Kidney (tissue), 14 donors: ENCODE results near the gene RALY. TPM values are rescaled to one million over a fixed set of nuclear protein-coding genes. Genes with fewer than 3 reads are reported as not detected.

ENCODE experiments used
- DNase-seq, 5 donors: peaks; one replicate each; pipeline ENCODE4 v3.0.0-alpha.2; 2013 to 2020
- FAIRE-seq: peaks from 2 replicates; lab custom pipeline; 2012; peaks lifted over from hg19 to GRCh38; lab: Jason Lieb, UNC
- H3K27ac ChIP-seq, 2 donors: one replicate each; pipeline ENCODE4 v1.7.0; 2013; ENCODE audit warnings: low read depth in 2 of 2, low read length in 2 of 2, inconsistent platforms in 1 of 2
- H3K27me3 ChIP-seq: one replicate; pipeline ENCODE4 v1.7.1; 2013; ENCODE audit warnings: low read length, inconsistent platforms; ENCODE audit not compliant: control insufficient read depth, insufficient read depth
- H3K36me3 ChIP-seq, 3 donors: one replicate each; pipeline versions ENCODE4 v1.7.0 to v1.7.1; 2013; ENCODE audit warnings: low read length in 3 of 3, control low read depth in 1 of 3, inconsistent platforms in 1 of 3; ENCODE audit not compliant: insufficient read depth in 3 of 3, control insufficient read depth in 2 of 3
- H3K4me1 ChIP-seq, 3 donors: one replicate each; pipeline versions ENCODE4 v1.7.0 to v1.7.1; 2013; ENCODE audit warnings: low read length in 3 of 3, inconsistent platforms in 1 of 3, low read depth in 1 of 3; ENCODE audit not compliant: control insufficient read depth in 2 of 3, insufficient read depth in 2 of 3
- H3K4me3 ChIP-seq, 3 donors: one replicate each; pipeline versions ENCODE4 v1.7.0 to v1.8.1; 2013; ENCODE audit warnings: low read length in 3 of 3, control low read depth in 1 of 3, inconsistent platforms in 1 of 3
- H3K9ac ChIP-seq, 3 donors: one replicate each; pipeline versions ENCODE4 v1.7.0 to v1.7.1; 2013; ENCODE audit warnings: low read length in 3 of 3, control low read depth in 1 of 3, inconsistent platforms in 1 of 3
- H3K9me3 ChIP-seq, 3 donors: one replicate each; pipeline versions ENCODE4 v1.7.0 to v1.7.1; 2013; ENCODE audit warnings: low read length in 3 of 3, control low read depth in 1 of 3, inconsistent platforms in 1 of 3; ENCODE audit not compliant: control insufficient read depth in 2 of 3, insufficient read depth in 1 of 3
- CTCF ChIP-seq: IDR thresholded peaks from 3 replicates; pipeline ENCODE4 v1.5.1; 2012; ENCODE audit warnings: mild to moderate bottlenecking, moderate library complexity, borderline replicate concordance; ENCODE audit not compliant: insufficient read depth; ENCODE audit errors: extremely low read depth
- intact Hi-C: fragments of 100-400 bp; cut with DNase I; formaldehyde crosslinking; loops from one replicate; pipeline ENCODE4 v1.11.1; 2022
- polyA plus RNA-seq: library from polyadenylated mRNA; stranded (reverse); fragments of 350-450 nt; fragmentation: Illumina TruSeq; extraction: RNeasy Lipid Tissue Mini Kit (QIAGEN cat#74804); gene quantifications from one replicate; pipeline ENCODE4 v1.2.3, GENCODE V29; 2014; ENCODE audit warnings: low read depth, low replicate concordance; ENCODE audit not compliant: insufficient read depth
- total RNA-seq: library from RNA; stranded (reverse); fragmentation: NEBNext Ultra II Directional; extraction: Animal tissue kit (Norgen Biotek cat#: 25700); gene quantifications from one replicate; pipeline ENCODE4 v1.2.1, GENCODE V29; 2021
- donor health status: control.
- donor health status: control.
- donor health status: control.
- donor health status: control.
- donor health status: control.
- donor health status: DM: yes; HTN: yes; CAD: no.
- donor health status: Normal renal cell carcinoma (clear cell type).

Gene RALY
- total and polyA plus RNA-seq, 2 donors from 2014 or later = 119 to 138 TPM

GRCh38 chr20:34084227-34084923 lies 90.7 kb downstream of the RALY start:
- Histone ChIP-seq H3K9me3 (no peaks in the 10 kb centered on the region), H3K27me3 (no peaks in the 10 kb centered on the region), H3K9ac (no peak overlapping the region), H3K4me3 (no peak overlapping the region), H3K4me1 (peaks cover 0 to 3% (median 2%) of the 10 kb centered on the region in 3 donors), H3K27ac (no peak overlapping the region), H3K36me3 (peaks cover 2 to 42% (median 22%) of the 10 kb centered on the region in 3 donors)
- FAIRE-seq (no peak), DNase-seq (peak in 2 of 5 donors; percentile 21 to 28)
- intact Hi-C loops = no loop called here
- no peak for TF ChIP-seq CTCF

GRCh38 chr20:34085544-34086040 lies 91.9 kb downstream of the RALY start:
- Histone ChIP-seq H3K4me3 (no peak overlapping the region), H3K27me3 (no peaks in the 10 kb centered on the region), H3K9ac (no peak overlapping the region), H3K4me1 (peaks cover 0 to 4% (median 3%) of the 10 kb centered on the region in 3 donors), H3K27ac (no peak overlapping the region), H3K9me3 (no peaks in the 10 kb centered on the region), H3K36me3 (peaks cover 4 to 42% (median 29%) of the 10 kb centered on the region in 3 donors)
- DNase-seq (no peak), FAIRE-seq (no peak)
- intact Hi-C loops = no loop called here
- no peak for TF ChIP-seq CTCF

GRCh38 chr20:34088305-34089174 lies 94.8 kb downstream of the RALY start:
- peaks cover 5 to 44% (median 35%) of the 10 kb centered on the region in 3 donors for H3K36me3 ChIP-seq
- no peak for FAIRE-seq
- no peak overlapping the region for H3K27ac ChIP-seq
- no peak for TF ChIP-seq CTCF
- DNase-seq = no peak
- H3K27me3 ChIP-seq = no peaks in the 10 kb centered on the region
- no peak overlapping the region for H3K4me3 ChIP-seq
- H3K4me1 ChIP-seq = peaks cover 0 to 4% (median 0%) of the 10 kb centered on the region in 3 donors
- H3K9me3 ChIP-seq = no peaks in the 10 kb centered on the region
- no peak overlapping the region for H3K9ac ChIP-seq
- intact Hi-C loops = no loop called here
